Right kidney (tissue), 1 donor: Measurements from ENCODE around the gene RASGRF2.
"Not testable (repeated sequence)": the region's sequence is repeated elsewhere in the genome, so short reads cannot be mapped to it uniquely, and the experiment has no call there.

Source experiments
- DNase-seq: peaks from one replicate; pipeline ENCODE4 v3.0.0-alpha.2; 2016

RASGRF2 gene

GRCh38 chr5:81075041-81075440 is 114.9 kb downstream of the RASGRF2 start:
- DNase-seq, result no peak

GRCh38 chr5:81077105-81077504 is 116.9 kb downstream of the RASGRF2 start:
- no peak for DNase-seq

GRCh38 chr5:81078930-81079329 is 118.8 kb downstream of the RASGRF2 start:
- no peak for DNase-seq

GRCh38 chr5:81080809-81081460 is 120.8 kb downstream of the RASGRF2 start:
- DNase-seq, result no peak

GRCh38 chr5:81081461-81081835 is 121.3 kb downstream of the RASGRF2 start:
- no peak for DNase-seq

GRCh38 chr5:81086881-81087281 is 126.7 kb downstream of the RASGRF2 start:
- no peak for DNase-seq

- DNase-seq, result no peak
These were observed 131.0 kb downstream of the RASGRF2 start for GRCh38 chr5:81091199-81091598.

GRCh38 chr5:81093536-81094196 is 133.5 kb downstream of the RASGRF2 start:
- no peak for DNase-seq

GRCh38 chr5:81095835-81096234 is 135.7 kb downstream of the RASGRF2 start:
- no peak for DNase-seq

GRCh38 chr5:81097713-81098112 is 137.6 kb downstream of the RASGRF2 start:
- no peak for DNase-seq

GRCh38 chr5:81105261-81105877 is 145.2 kb downstream of the RASGRF2 start:
- DNase-seq, result no peak

- no peak for DNase-seq
These were observed 155.1 kb downstream of the RASGRF2 start for GRCh38 chr5:81115261-81115660.

- no peak for DNase-seq
These were observed 157.4 kb downstream of the RASGRF2 start for GRCh38 chr5:81117566-81117965.

GRCh38 chr5:81121273-81121672 is 161.1 kb downstream of the RASGRF2 start:
- DNase-seq, result no peak

GRCh38 chr5:81121836-81122630 is 161.9 kb downstream of the RASGRF2 start:
- no peak for DNase-seq

GRCh38 chr5:81124689-81125088 is 164.5 kb downstream of the RASGRF2 start:
- not testable (repeated sequence) for DNase-seq

GRCh38 chr5:81125959-81126358 is 165.8 kb downstream of the RASGRF2 start:
- no peak for DNase-seq

- DNase-seq, result no peak
These were observed 168.3 kb downstream of the RASGRF2 start for GRCh38 chr5:81128416-81128815.

- DNase-seq, result no peak
These were observed 172.2 kb downstream of the RASGRF2 start for GRCh38 chr5:81132381-81132780.

- DNase-seq, result no peak
These were observed 173.9 kb downstream of the RASGRF2 start for GRCh38 chr5:81134066-81134465.

GRCh38 chr5:81134566-81134965 is 174.4 kb downstream of the RASGRF2 start:
- no peak for DNase-seq

GRCh38 chr5:81136557-81136956 is 176.4 kb downstream of the RASGRF2 start:
- no peak for DNase-seq

- no peak for DNase-seq
These were observed 177.7 kb downstream of the RASGRF2 start for GRCh38 chr5:81137833-81138232.
